Heart right ventricle (tissue), 16 donors: ENCODE results near the gene CEL. TPM values are rescaled to one million over a fixed set of nuclear protein-coding genes. Genes with fewer than 3 reads are reported as not detected.

ENCODE experiments used
- ATAC-seq, 8 donors: fragments of 200-7000 bp; cut with Tn5 transposase; one replicate each; pipeline ENCODE4 v1.9.1; 2020; ENCODE audit warnings: mild to moderate bottlenecking in 8 of 8, moderate library complexity in 8 of 8, moderate number of reproducible peaks in 1 of 8
- DNase-seq, 2 donors: peaks; one replicate each; pipeline ENCODE4 v3.0.0-alpha.2; 2020
- H3K27ac ChIP-seq, 10 donors: fragments of 200-600 bp; sonication (generic) in 2 of 10; one replicate each; pipeline versions ENCODE4 v1.5.0 to v1.8.0; 2020 to 2022; ENCODE audit warnings: mild to moderate bottlenecking in 3 of 10
- H3K27me3 ChIP-seq, 7 donors: fragments of 200-600 bp; one replicate each; pipeline ENCODE4 v1.8.0; 2021 to 2022; ENCODE audit warnings: mild to moderate bottlenecking in 2 of 7
- H3K36me3 ChIP-seq, 9 donors: fragments of 200-600 bp; sonication (generic) in 1 of 9; one replicate each; pipeline versions ENCODE4 v1.5.0 to v1.8.0; 2020 to 2022; ENCODE audit warnings: mild to moderate bottlenecking in 2 of 9
- H3K4me1 ChIP-seq, 9 donors: fragments of 200-600 bp; sonication (generic) in 1 of 9; one replicate each; pipeline versions ENCODE4 v1.5.0 to v1.8.0; 2020 to 2022; ENCODE audit warnings: mild to moderate bottlenecking in 4 of 9
- H3K4me3 ChIP-seq, 10 donors: fragments of 200-600 bp; sonication (generic) in 2 of 10; one replicate each; pipeline versions ENCODE4 v1.5.0 to v1.8.0; 2020 to 2022; ENCODE audit warnings: mild to moderate bottlenecking in 7 of 10, moderate library complexity in 2 of 10
- H3K9me3 ChIP-seq, 11 donors: fragments of 200-600 bp in 10 of 11; sonication (generic) in 2 of 11; one replicate each; pipeline versions ENCODE4 v1.5.0 to v1.8.0; 2013 to 2022; ENCODE audit warnings: mild to moderate bottlenecking in 2 of 11, control low read depth in 1 of 11, moderate library complexity in 1 of 11
- WGBS, 2 donors: extraction: QIAGEN DNeasy Blood & Tissue Kit; methylation state at CpG; one replicate each; pipeline ENCODE4 v1.1.7; 2013; ENCODE audit warnings: inconsistent platforms in 1 of 2; 5-methylcytosine and 5-hydroxymethylcytosine counted together
- intact Hi-C, 10 donors: fragments of 100-400 bp; cut with DNase I; formaldehyde crosslinking; loops; one replicate each; pipeline versions ENCODE4 v1.11.1 to v1.14.2; 2022
- polyA plus RNA-seq, 2 donors: library from polyadenylated mRNA; stranded (reverse); fragments of 200-250 nt; gene quantifications; one replicate each; pipeline ENCODE4 v1.2.3, GENCODE V29; 2013
- total RNA-seq, 10 donors: library from RNA; stranded (reverse); fragmentation: NEBNext Ultra II Directional in 3 of 10; extraction: Animal tissue kit (Norgen Biotek cat#: 25700) in 3 of 10; gene quantifications; one replicate each; pipeline versions ENCODE4 v1.2.1 to v1.2.4, GENCODE V29; 2021 to 2023
- TF ChIP-seq, protein P1 (sequence below), 9 donors: fragments of 200-600 bp; sonication (generic) in 2 of 9; IDR thresholded peaks; one replicate each; pipeline versions ENCODE4 v1.5.0 to v1.8.0; 2021 to 2022; ENCODE audit warnings: antibody characterized with exemption in 9 of 9, mild to moderate bottlenecking in 5 of 9, moderate library complexity in 1 of 9
- donor health status: Arrhythmogenic right ventricular cardiomyopathy.
- donor health status: ischemic (EF 13 %, LVEDD 7.1; RV severe dilation, severe dysfunction).
- donor health status: healthy with polysubstance abuse.
- donor health status: DM: no; HTN: yes; CAD: no.
- donor health status: DM: no; HTN: no; CAD: no.
- donor health status: ischemic (EF 25% LVEDD 6.9; RV normal size, moderate dysfunction).
- donor health status: ischemic (EF 25% LVEDD 5.7; RV mildly dilated, moderate dysfunction).
- donor health status: healthy.
- donor health status: DM: yes; HTN: yes; CAD: no.
- donor health status: Ischemic cardiomyopathy.
- donor health status: ischemic (EF 35%, LVEDD 5.7; RV mildly dilated, moderate dysfunction).
- donor health status: nonischemic (EF 11% LVEDD 7.7; RV severe dilation, severe dysfunction).
- donor health status: DM: yes; HTN: yes; CAD: no.
- donor health status: PGD.
- donor health status: ischemic (EF 29% LVEDD 5.4; RV normal size, mild dysfunction).
- donor health status: nonischemic (EF 23%, LVEDD 6.1; RV moderate dilation, normal function).

The CEL gene
- total and polyA plus RNA-seq, 12 donors = 1.5 to 10.1 (median 2.8) TPM

DNA sequence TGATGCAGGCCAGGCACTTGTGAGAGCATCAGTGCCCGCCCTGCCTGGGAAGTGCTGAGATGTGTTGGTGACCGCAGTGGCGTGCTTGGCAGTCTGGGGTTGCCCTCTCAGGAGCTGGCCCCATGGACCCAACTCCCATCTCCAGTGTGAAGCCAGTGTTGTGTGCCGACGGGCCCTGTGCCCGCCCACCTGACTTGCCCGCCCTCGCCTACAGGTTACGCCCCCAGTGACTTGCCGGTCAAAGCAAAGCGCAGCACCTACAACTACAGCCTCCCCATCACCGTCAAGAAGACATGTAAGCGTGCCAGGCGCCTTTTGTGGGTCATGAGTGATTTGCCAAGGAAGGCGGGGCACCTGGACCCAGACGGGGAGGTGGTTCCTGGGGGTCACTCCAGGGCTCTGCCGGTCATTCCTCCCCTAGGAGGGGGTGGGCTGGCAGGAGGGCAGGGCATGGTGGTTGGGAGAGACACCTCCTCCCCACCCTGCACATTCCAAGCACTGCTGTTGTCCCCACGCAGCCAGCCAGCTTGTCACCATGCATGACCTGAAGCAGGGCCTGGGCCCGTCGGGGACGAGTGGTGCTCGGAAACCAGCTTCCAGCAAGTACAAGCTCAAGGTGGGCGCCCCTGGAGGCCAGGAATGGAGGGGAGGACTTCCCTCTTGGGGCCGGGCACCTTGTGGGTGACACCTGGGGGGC, 7.4 kb upstream of the CEL start:
- Histone ChIP-seq H3K9me3 (no peaks in the 10 kb centered on the region), H3K27ac (peak overlapping the region; percentile 71 to 95 (median 89)), H3K27me3 (no peaks in the 10 kb centered on the region), H3K4me3 (peak overlapping the region in 1 of 10 donors; percentile 14), H3K4me1 (peaks cover under 1 to 26% (median 13%) of the 10 kb centered on the region in 9 donors), H3K36me3 (peaks cover 0 to 92% (median 26%) of the 10 kb centered on the region in 9 donors)
- TF ChIP-seq, protein P1, sequence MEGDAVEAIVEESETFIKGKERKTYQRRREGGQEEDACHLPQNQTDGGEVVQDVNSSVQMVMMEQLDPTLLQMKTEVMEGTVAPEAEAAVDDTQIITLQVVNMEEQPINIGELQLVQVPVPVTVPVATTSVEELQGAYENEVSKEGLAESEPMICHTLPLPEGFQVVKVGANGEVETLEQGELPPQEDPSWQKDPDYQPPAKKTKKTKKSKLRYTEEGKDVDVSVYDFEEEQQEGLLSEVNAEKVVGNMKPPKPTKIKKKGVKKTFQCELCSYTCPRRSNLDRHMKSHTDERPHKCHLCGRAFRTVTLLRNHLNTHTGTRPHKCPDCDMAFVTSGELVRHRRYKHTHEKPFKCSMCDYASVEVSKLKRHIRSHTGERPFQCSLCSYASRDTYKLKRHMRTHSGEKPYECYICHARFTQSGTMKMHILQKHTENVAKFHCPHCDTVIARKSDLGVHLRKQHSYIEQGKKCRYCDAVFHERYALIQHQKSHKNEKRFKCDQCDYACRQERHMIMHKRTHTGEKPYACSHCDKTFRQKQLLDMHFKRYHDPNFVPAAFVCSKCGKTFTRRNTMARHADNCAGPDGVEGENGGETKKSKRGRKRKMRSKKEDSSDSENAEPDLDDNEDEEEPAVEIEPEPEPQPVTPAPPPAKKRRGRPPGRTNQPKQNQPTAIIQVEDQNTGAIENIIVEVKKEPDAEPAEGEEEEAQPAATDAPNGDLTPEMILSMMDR (IDR thresholded peaks at IDR 0.05) = peak in 1 of 9 donors; percentile 12
- peak; percentile 49 to 55 for DNase-seq
- intact Hi-C loops = loop anchor here in 2 of 10 donors (5.0 to 10.0 kb wide), 2 partner anchors 90 to 93 kb away; no protein-coding TSS in a partner anchor
- WGBS, 2 donors = 46 to 67% methylated on average over 24 of the region's 24 CpGs
- peak; percentile 43 to 81 (median 69) for ATAC-seq

DNA sequence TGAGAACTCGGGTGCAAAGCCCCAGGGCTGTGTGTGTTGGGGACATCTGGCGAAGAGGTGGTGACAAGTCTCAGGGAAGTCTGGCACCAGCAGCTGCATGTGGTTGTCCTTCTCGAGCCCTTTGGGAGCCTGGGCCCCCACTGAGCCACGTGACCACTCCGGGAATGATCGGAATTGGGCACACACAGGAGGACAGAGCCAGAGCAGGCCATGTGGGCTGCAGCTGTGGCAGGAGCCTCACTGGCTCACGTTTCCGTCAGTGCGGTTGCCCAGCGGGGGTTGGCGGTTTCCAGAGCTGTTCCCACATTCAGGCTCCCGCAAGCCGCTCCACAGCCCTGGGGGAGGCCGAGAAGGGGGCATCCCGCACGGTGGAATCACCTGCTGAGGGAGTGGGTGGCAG, 6.8 kb upstream of the CEL start:
- intact Hi-C loops = loop anchor here in 2 of 10 donors (5.0 to 10.0 kb wide), 2 partner anchors 90 to 92 kb away; no protein-coding TSS in a partner anchor
- Histone ChIP-seq H3K27ac (peak overlapping the region; percentile 71 to 95 (median 89)), H3K36me3 (peaks cover 0 to 85% (median 26%) of the 10 kb centered on the region in 9 donors), H3K4me1 (peaks cover 7 to 32% (median 19%) of the 10 kb centered on the region in 9 donors), H3K27me3 (no peaks in the 10 kb centered on the region), H3K4me3 (no peak overlapping the region), H3K9me3 (no peaks in the 10 kb centered on the region)
- DNase-seq = peak; percentile 74 to 82
- TF ChIP-seq, protein P1 (IDR thresholded peaks at IDR 0.05) = peak in 1 of 9 donors; percentile 1
- 37 to 66% methylated on average over 16 of the region's 16 CpGs for WGBS, 2 donors
- ATAC-seq = peak; percentile 82 to 95 (median 90)

DNA sequence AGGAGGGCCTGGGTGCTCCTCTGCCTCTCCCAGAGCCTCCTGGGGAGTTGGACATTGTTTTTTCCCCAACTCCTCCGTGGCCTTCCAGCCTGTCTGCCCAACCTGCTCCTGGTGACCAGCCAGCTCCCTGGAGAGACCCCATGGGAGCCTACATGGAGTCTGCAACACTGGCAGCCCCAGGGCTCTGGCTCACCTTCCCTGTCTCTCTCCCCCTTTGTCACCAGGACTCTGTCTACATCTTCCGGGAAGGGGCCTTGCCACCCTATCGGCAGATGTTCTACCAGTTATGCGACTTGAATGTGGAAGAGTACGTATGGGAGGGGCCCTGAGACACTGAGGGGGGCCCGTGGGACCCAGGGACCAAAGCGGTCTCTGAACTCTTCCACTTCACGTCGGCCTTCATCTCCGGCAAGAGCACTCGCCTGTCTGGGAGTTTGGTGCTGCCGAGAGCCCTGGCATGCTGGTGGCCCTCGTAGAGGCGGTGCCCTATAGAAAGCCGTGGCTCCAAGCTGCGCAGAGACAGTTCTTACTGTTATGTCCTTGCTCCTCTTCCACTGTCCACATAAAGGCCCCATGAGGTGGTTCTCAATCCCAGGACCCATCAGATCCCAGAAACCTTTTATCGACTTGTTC, 5.9 kb upstream of the CEL start:
- 95 to 96% methylated on average over 17 of the region's 17 CpGs for WGBS, 2 donors
- H3K9me3 ChIP-seq = no peaks in the 10 kb centered on the region
- H3K4me3 ChIP-seq = no peak overlapping the region
- H3K27ac ChIP-seq = peak overlapping the region in 8 of 10 donors; percentile 74 to 95 (median 92)
- TF ChIP-seq, protein P1 (IDR thresholded peaks at IDR 0.05) = no peak
- ATAC-seq (no peak), DNase-seq (no peak)
- peaks cover 0 to 76% (median 22%) of the 10 kb centered on the region in 9 donors for H3K36me3 ChIP-seq
- intact Hi-C loops = loop anchor here in 1 of 10 donors (10.0 kb wide), 1 partner anchor 89 kb away; no protein-coding TSS in a partner anchor
- H3K27me3 ChIP-seq = no peaks in the 10 kb centered on the region
- H3K4me1 ChIP-seq = peaks cover 8 to 40% (median 25%) of the 10 kb centered on the region in 9 donors

DNA sequence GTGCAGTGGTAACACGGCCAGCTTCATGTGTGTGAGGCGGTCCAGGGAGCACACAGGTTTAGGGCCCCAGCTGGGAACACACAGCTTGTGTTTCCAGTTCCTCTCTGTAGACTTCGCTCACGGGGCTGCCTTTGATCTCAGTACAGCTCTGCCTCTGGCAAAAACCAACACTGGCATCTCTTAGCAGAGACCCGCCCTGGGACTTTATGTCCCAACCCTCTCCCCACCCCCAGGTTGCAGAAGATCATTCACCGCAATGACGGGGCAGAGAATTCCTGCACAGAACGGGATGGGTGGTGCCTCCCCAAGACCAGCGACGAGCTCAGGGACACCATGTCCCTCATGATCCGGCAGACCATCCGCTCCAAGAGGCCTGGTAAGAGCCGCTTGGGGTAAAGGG, 5.2 kb upstream of the CEL start:
- ATAC-seq (no peak), DNase-seq (no peak)
- H3K36me3 ChIP-seq = peaks cover 0 to 70% (median 16%) of the 10 kb centered on the region in 9 donors
- H3K27ac ChIP-seq = peak overlapping the region in 2 of 10 donors; percentile 16 to 26
- peaks cover 11 to 47% (median 31%) of the 10 kb centered on the region in 9 donors for H3K4me1 ChIP-seq
- 93 to 95% methylated on average over 13 of the region's 13 CpGs for WGBS, 2 donors
- H3K4me3 ChIP-seq = no peak overlapping the region
- intact Hi-C loops = loop anchor here in 1 of 10 donors (10.0 kb wide), 1 partner anchor 88 kb away; no protein-coding TSS in a partner anchor
- H3K27me3 ChIP-seq = no peaks in the 10 kb centered on the region
- no peaks in the 10 kb centered on the region for H3K9me3 ChIP-seq
- TF ChIP-seq, protein P1 (IDR thresholded peaks at IDR 0.05) = no peak
